Activated T-helper 1 cell treated with anti-CD3 and anti-CD28 coated beads, Interleukin-12 subunit alpha, Interleukin-12 subunit beta, Interleukin-2, Interleukin-4 antibody, amounts not matched to agents 30 ng/mL and 10 ng/mL and 1 ng/mL, durations not matched to agents 14 hours and 24 hours and 36 hours (primary cell): Measurements from ENCODE around the gene KRTAP19-8. TPM values are rescaled to one million over a fixed set of nuclear protein-coding genes. Genes with fewer than 3 reads are reported as not detected.

Source experiments
- DNase-seq: peaks from one replicate; pipeline ENCODE4 v3.0.0; 2021; ENCODE audit warnings: low spot score
- H3K27ac Mint-ChIP-seq: one replicate; pipeline ENCODE4 v1.8.0; 2021; ENCODE audit warnings: mild to moderate bottlenecking, mixed read lengths
- H3K27me3 Mint-ChIP-seq: one replicate; pipeline ENCODE4 v1.8.0; 2022; ENCODE audit warnings: mild to moderate bottlenecking, moderate library complexity, mixed read lengths; ENCODE audit not compliant: insufficient read depth
- H3K36me3 Mint-ChIP-seq: one replicate; pipeline ENCODE4 v1.8.0; 2021; ENCODE audit warnings: low read depth, mixed read lengths
- H3K4me1 Mint-ChIP-seq: one replicate; pipeline ENCODE4 v1.8.0; 2021; ENCODE audit warnings: low read depth, mixed read lengths
- H3K4me3 Mint-ChIP-seq: one replicate; pipeline ENCODE4 v1.8.0; 2021; ENCODE audit warnings: mild to moderate bottlenecking, moderate library complexity, mixed read lengths
- H3K9me3 Mint-ChIP-seq: one replicate; pipeline ENCODE4 v1.8.0; 2021; ENCODE audit warnings: mixed read lengths
- intact Hi-C: fragments of 100-400 bp; cut with micrococcal nuclease; formaldehyde crosslinking; loops from one replicate; pipeline ENCODE4 v1.15.1; 2024
- total RNA-seq: library from RNA; stranded (reverse); gene quantifications from 2 replicates; pipeline ENCODE4 v1.2.3, GENCODE V29; 2022

Gene KRTAP19-8
- total RNA-seq, 1 donor from 2014 or later = not detected

DNA sequence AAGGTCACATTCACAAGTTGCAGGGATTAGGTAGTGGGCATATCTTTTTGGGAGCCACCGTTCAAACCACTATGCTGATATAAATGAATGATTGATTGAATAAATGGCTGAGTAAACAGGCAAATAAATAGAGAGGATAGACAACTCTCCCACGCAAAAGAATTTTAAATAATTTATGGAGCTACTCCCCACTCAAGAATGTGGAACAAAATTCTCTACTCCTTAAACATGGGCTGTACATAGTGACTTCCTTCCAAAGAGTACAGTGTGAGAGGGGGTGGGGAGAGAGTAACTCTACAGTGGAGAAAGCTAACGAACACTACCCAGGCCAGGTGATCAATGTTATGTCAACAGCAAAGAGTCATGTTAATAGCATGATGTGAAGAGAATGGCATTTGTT is 40.7 kb downstream of the KRTAP19-8 start:
- intact Hi-C loops = no loop called here
- peaks cover 6% of the 10 kb centered on the region for H3K4me1 Mint-ChIP-seq
- no peaks in the 10 kb centered on the region for H3K9me3 Mint-ChIP-seq
- H3K36me3 Mint-ChIP-seq = no peaks in the 10 kb centered on the region
- peaks cover 9% of the 10 kb centered on the region for H3K27me3 Mint-ChIP-seq
- DNase-seq = no peak
- no peak overlapping the region for H3K27ac Mint-ChIP-seq
- H3K4me3 Mint-ChIP-seq = no peak overlapping the region

DNA sequence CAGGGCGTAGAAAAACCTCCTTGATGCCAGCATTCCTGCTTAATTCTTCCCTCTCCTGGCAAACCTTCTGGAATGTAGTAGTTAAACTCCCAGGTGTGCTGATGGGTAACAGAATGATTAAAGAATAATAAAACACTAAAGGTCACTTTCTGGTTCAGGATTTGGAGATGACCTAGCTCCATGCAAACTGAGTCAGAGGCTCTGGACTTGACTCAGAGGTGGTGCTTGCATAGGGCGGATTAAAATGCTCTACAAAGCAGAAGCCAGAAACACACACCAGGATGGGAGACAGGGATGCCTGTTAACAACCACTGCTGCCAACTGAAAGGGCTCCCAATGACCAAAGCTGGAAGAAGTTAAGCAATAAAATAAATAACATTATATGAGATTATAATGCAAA is 41.5 kb downstream of the KRTAP19-8 start:
- Mint-ChIP-seq H3K4me1 (peaks cover 6% of the 10 kb centered on the region), H3K36me3 (no peaks in the 10 kb centered on the region), H3K4me3 (no peak overlapping the region), H3K27me3 (peaks cover 9% of the 10 kb centered on the region), H3K27ac (no peak overlapping the region), H3K9me3 (no peaks in the 10 kb centered on the region)
- intact Hi-C loops = no loop called here
- DNase-seq = no peak

GRCh38 chr21:30994932-30995331 is 43.3 kb downstream of the KRTAP19-8 start:
- Mint-ChIP-seq H3K4me3 (no peak overlapping the region), H3K4me1 (peaks cover 6% of the 10 kb centered on the region), H3K27me3 (peaks cover 4% of the 10 kb centered on the region), H3K27ac (no peak overlapping the region), H3K9me3 (no peaks in the 10 kb centered on the region), H3K36me3 (no peaks in the 10 kb centered on the region)
- DNase-seq = no peak
- intact Hi-C loops = no loop called here

DNA sequence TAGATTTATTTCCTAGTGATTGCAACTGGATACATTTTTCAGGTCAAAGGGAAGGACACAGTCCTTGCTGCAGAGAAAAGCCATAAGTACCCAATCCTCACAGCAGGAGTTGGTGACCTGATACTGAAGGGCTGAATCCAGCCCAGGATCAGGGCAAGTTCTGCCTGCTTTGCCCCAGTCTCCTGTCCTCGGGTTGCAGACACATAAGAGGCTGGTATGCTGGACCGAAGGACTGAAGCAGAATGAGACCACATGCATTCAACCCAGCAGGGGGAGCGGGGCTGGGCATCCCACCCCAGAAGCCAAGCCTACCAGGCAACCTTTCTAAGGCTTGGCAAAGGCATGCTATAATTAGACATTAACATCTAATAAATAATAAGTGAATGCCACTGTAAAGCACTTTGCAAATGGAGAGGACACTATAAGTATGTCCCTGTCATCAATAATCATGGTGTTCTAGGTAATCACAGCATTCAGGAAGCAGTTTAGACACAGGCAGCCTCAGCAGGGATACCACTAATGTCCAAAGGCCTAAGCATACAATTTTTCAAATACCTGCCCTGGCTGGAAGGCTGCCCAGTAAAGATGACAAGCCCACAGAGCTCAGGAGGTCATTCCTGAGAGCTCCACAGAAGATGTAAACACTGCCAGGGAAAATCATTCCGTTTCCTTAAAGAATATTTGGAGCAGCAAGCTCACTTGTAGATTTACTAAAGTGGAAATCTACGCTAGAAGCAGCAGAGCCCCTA is 47.6 kb downstream of the KRTAP19-8 start:
- Mint-ChIP-seq H3K4me3 (no peak overlapping the region), H3K9me3 (no peaks in the 10 kb centered on the region), H3K4me1 (peaks cover 6% of the 10 kb centered on the region), H3K36me3 (no peaks in the 10 kb centered on the region), H3K27ac (no peak overlapping the region), H3K27me3 (peaks cover 4% of the 10 kb centered on the region)
- intact Hi-C loops = no loop called here
- no peak for DNase-seq

- intact Hi-C loops = no loop called here
- Mint-ChIP-seq H3K36me3 (peaks cover 2% of the 10 kb centered on the region), H3K27ac (no peak overlapping the region), H3K4me1 (no peaks in the 10 kb centered on the region), H3K4me3 (no peak overlapping the region), H3K9me3 (no peaks in the 10 kb centered on the region), H3K27me3 (peaks cover 7% of the 10 kb centered on the region)
- DNase-seq = no peak
Observed at GRCh38 chr21:30988706-30989105, 49.6 kb downstream of the KRTAP19-8 start.

Other genes with a start within 250 kb of the KRTAP19-8 start
- not detected in 2 replicates for gene KRTAP8-1, start 225.2 kb downstream of the KRTAP19-8 start, total RNA-seq
- gene KRTAP7-1, start 208.7 kb downstream of the KRTAP19-8 start, total RNA-seq = not detected in 2 replicates
- not detected in 2 replicates for gene KRTAP11-1, start 156.9 kb downstream of the KRTAP19-8 start, total RNA-seq